Measurements from ENCODE around the gene SMIM31.

GRCh38 chr4:164783976-164784375 is 30.0 kb downstream of the SMIM31 start:
- TF ChIP-seq CTCF (IDR thresholded peaks at IDR 0.05), result no peak
- TF ChIP-seq ZFX (IDR thresholded peaks at IDR 0.05; ENCODE audit: borderline replicate concordance), result no peak
